Stomach (tissue), 9 donors: Measurements from ENCODE around the gene FBXL16. TPM values are rescaled to one million over a fixed set of nuclear protein-coding genes. Genes with fewer than 3 reads are reported as not detected.
"Not testable (repeated sequence)": the region's sequence is repeated elsewhere in the genome, so short reads cannot be mapped to it uniquely, and the experiment has no call there.

Source experiments
- DNase-seq, 2 donors: peaks; one replicate each; pipeline versions ENCODE4 v3.0.0 to v3.0.0-alpha.2; 2013 to 2019
- H3K27ac ChIP-seq, 5 donors: fragments of 200-600 bp in 4 of 5; sonication (generic) in 4 of 5; one replicate each; pipeline ENCODE4 v1.5.1; 2013 to 2019; ENCODE audit warnings: mild to moderate bottlenecking in 1 of 5, moderate library complexity in 1 of 5
- H3K27me3 ChIP-seq, 3 donors: fragments of 200-600 bp; sonication (generic); one replicate each; pipeline ENCODE4 v1.5.1; 2017 to 2019; ENCODE audit warnings: mixed run types in 1 of 3
- H3K36me3 ChIP-seq, 4 donors: fragments of 200-600 bp; sonication (generic); 1 replicate in 3 of 4; 2 replicates in 1 of 4; pipeline ENCODE4 v1.5.1; 2016 to 2019
- H3K4me1 ChIP-seq, 4 donors: fragments of 200-600 bp; sonication (generic); one replicate each; pipeline ENCODE4 v1.5.1; 2016 to 2019
- H3K4me3 ChIP-seq, 4 donors: fragments of 200-600 bp; sonication (generic) in 3 of 4; one replicate each; pipeline ENCODE4 v1.5.1; 2016 to 2019; ENCODE audit warnings: mild to moderate bottlenecking in 1 of 4
- H3K9me3 ChIP-seq, 4 donors: fragments of 200-600 bp; sonication (generic); one replicate each; pipeline ENCODE4 v1.5.1; 2016 to 2019
- EP300 ChIP-seq: sonication (generic); formaldehyde crosslinking; IDR thresholded peaks from one replicate; pipeline ENCODE4 v1.6.1; 2017; ENCODE audit warnings: antibody characterized with exemption
- POLR2A ChIP-seq, 4 donors: fragments of 450-650 bp; IDR thresholded peaks; one replicate each; pipeline ENCODE4 v1.6.1; 2016; ENCODE audit warnings: antibody characterized with exemption in 4 of 4, control low read depth in 2 of 4, mild to moderate bottlenecking in 1 of 4, moderate library complexity in 1 of 4
- POLR2AphosphoS5 ChIP-seq, 3 donors: sonication (generic); formaldehyde crosslinking; IDR thresholded peaks; one replicate each; pipeline ENCODE4 v1.6.1; 2016; ENCODE audit warnings: antibody characterized with exemption in 3 of 3
- WGBS, 5 donors: extraction: QIAGEN DNeasy Blood & Tissue Kit in 3 of 5; methylation state at CpG; one replicate each; pipeline versions ENCODE4 v1.1.5 to v1.1.7; 2013 to 2018; 5-methylcytosine and 5-hydroxymethylcytosine counted together
- intact Hi-C: fragments of 100-400 bp; cut with DNase I; formaldehyde crosslinking; loops from one replicate; pipeline ENCODE4 v1.15.1; 2023; ENCODE audit warnings: low total_unique reads
- polyA plus RNA-seq, 3 donors: library from polyadenylated mRNA; stranded (reverse); fragments of 200-250 nt; gene quantifications; one replicate each; pipeline ENCODE4 v1.2.3, GENCODE V29; 2013
- total RNA-seq, 5 donors: library from RNA; depleted of rRNA; stranded (reverse); fragments of >200 nt; gene quantifications; one replicate each; pipeline versions ENCODE4 v1.1.0 to v1.2.3, GENCODE V29; 2014 to 2016
- TF ChIP-seq, protein P1 (sequence below), 7 experiments: fragments of 450-650 bp in 4 of 7; fragments of 200-600 bp in 3 of 7; sonication (generic) in 3 of 7; IDR thresholded peaks; one replicate each; pipeline ENCODE4 v1.5.1; 2016 to 2019; ENCODE audit warnings: antibody characterized with exemption in 7 of 7, control low read depth in 2 of 7, mild to moderate bottlenecking in 1 of 7
- donor health status: healthy with polysubstance abuse.
- donor health status: Bipolar disorder and iron deficiency.
- donor health status: healthy.

FBXL16 gene
- total and polyA plus RNA-seq, 8 donors = 0.37 to 3.6 (median 0.72) TPM; not detected in 3

DNA sequence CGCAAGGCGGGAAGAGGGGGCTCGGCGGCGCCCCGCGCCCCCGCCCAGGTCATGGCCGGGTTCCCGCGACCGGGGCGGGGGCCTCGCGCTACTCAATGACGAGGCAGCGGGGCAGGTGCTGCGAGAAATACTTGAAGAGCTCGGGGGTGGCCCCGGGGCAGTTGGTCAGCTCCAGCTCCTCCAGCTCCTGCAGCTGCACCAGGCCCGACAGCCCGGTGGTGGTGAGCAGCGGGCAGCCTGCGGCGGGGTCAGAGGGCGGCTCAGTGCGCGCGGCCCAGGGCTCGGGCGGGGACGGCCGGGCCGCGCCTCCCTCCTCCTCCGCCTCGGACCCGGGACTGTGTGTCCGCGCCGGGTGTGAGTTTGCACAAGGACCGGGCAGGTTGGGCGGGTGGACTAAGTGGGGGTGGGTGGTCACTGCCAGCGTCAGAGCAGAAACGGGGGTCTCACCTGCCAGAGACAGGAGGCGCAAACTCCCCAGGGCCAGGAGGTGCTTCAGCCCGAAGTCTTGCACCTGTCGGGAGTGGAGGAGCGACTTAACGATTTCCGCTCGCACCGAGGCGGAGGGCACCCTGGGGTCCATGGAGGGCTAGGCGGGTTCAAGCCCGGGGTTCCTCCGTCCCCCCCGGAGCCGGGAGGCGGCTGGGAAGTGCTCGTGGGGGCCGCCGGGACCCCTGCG lies 11.3 kb downstream of the FBXL16 start:
- H3K27me3 ChIP-seq = peaks cover 11 to 81% (median 49%) of the 10 kb centered on the region in 3 donors
- no peak overlapping the region for H3K27ac ChIP-seq
- TF ChIP-seq POLR2AphosphoS5 (IDR thresholded peaks at IDR 0.05) (no peak), POLR2A (IDR thresholded peaks at IDR 0.05) (no peak), EP300 (no peak)
- TF ChIP-seq, protein P1, sequence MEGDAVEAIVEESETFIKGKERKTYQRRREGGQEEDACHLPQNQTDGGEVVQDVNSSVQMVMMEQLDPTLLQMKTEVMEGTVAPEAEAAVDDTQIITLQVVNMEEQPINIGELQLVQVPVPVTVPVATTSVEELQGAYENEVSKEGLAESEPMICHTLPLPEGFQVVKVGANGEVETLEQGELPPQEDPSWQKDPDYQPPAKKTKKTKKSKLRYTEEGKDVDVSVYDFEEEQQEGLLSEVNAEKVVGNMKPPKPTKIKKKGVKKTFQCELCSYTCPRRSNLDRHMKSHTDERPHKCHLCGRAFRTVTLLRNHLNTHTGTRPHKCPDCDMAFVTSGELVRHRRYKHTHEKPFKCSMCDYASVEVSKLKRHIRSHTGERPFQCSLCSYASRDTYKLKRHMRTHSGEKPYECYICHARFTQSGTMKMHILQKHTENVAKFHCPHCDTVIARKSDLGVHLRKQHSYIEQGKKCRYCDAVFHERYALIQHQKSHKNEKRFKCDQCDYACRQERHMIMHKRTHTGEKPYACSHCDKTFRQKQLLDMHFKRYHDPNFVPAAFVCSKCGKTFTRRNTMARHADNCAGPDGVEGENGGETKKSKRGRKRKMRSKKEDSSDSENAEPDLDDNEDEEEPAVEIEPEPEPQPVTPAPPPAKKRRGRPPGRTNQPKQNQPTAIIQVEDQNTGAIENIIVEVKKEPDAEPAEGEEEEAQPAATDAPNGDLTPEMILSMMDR (IDR thresholded peaks at IDR 0.05) = no peak
- H3K9me3 ChIP-seq = no peaks in the 10 kb centered on the region
- no peaks in the 10 kb centered on the region for H3K36me3 ChIP-seq
- peak overlapping the region; percentile 22 to 52 (median 32) for H3K4me3 ChIP-seq
- WGBS, 5 donors = 2 to 4% (median 3%) methylated on average over 26 to 64 of the region's 64 CpGs
- intact Hi-C loops = no loop called here
- peaks cover 38 to 46% (median 41%) of the 10 kb centered on the region in 4 donors for H3K4me1 ChIP-seq
- DNase-seq = no peak

DNA sequence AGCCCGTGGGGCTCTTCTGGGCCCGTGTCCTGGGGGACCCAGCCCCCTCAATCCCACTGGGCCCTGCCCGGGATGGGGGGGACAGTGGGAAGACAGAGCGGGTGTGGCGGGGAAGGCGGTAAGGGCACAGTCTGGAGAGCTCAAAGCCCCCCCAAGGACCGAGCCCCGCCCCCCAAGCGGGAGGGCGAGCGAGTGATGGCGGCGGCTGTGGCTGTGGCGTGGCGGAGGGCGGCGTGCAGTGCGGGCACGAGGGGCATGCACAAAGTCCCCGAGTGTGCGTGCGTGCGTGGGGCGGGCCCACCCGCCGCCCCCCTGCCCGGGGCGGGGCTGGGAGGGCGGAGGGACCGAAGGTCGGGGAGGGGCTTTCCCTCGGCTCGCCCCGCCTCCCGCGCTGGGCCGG lies 11.8 kb downstream of the FBXL16 start:
- DNase-seq = no peak
- H3K4me3 ChIP-seq = peak overlapping the region in 2 of 4 donors; percentile 32 to 52
- intact Hi-C loops = no loop called here
- TF ChIP-seq EP300 (no peak), POLR2A (IDR thresholded peaks at IDR 0.05) (no peak), POLR2AphosphoS5 (IDR thresholded peaks at IDR 0.05) (no peak)
- TF ChIP-seq, protein P1 (IDR thresholded peaks at IDR 0.05) = no peak
- no peak overlapping the region for H3K27ac ChIP-seq
- no peaks in the 10 kb centered on the region for H3K36me3 ChIP-seq
- 3 to 12% (median 6%) methylated on average over 6 to 37 of the region's 37 CpGs; no CpG with 5 or more reads in 1 of the 5 donors for WGBS, 5 donors
- peaks cover 43 to 52% (median 47%) of the 10 kb centered on the region in 4 donors for H3K4me1 ChIP-seq
- no peaks in the 10 kb centered on the region for H3K9me3 ChIP-seq
- H3K27me3 ChIP-seq = peaks cover 11 to 76% (median 45%) of the 10 kb centered on the region in 3 donors

DNA sequence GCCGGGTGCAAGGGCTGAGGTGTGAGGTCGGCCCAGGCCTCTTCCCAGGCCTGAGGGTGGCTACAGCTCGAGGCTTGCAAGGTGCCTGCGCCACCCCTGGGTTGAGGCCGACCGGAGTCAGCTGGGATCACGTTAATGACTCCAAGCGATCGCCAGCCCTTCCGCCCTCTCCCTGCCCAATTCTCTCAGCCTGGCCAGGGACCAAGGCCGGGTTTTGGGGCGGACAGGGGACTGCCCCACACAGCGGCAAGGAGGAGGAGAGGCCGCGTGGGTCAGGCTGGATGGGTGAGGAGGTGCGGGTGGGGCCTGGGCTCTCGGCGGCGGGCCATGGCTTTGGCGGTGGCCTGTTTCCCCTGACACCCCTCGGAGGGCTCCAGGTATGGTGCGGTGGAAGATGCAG lies 12.2 kb downstream of the FBXL16 start:
- Histone ChIP-seq H3K4me3 (peak overlapping the region in 1 of 4 donors; percentile 52), H3K9me3 (no peaks in the 10 kb centered on the region)
- intact Hi-C loops = no loop called here

DNA sequence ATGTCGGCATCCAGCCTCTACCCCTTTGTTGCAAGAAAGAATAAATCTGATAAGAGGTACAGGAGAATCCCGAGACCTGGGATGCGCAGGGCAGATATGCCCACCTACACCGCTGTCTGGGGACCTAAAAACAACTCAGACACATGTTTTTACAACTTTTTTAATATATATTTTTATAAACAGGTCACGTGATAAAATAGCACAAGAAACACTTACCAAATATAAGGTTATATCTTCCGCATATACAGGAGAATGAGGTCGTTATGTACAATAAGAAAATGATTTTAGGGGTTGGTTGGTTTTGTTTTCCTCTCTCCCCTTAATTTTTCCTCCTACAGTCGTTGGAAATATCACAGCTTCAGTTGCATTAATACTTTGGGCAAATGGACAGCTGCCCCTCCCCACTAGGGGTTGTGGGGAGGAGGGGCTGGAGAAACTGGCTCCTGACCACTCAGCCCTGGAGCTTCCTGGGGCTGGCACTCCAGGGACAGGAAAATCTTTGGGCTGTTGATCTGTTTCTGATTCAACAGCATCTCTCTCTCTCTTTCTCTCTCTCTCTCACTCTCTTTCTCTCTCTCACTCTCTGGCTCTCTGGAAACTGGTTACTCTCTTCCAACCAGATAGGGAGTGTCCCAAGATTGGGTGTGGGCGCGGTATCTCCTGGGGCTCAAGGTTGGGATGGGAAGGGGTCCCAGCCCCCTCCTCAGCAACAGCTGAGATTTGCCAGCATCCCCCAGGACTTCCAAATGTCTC lies 13.1 kb downstream of the FBXL16 start:
- intact Hi-C loops = no loop called here
- Histone ChIP-seq H3K9me3 (no peaks in the 10 kb centered on the region), H3K27ac (no peak overlapping the region), H3K36me3 (peaks cover 0 to 7% (median 4%) of the 10 kb centered on the region in 4 donors), H3K4me1 (peaks cover 45 to 59% (median 56%) of the 10 kb centered on the region in 4 donors), H3K4me3 (no peak overlapping the region), H3K27me3 (peaks cover 11 to 64% (median 45%) of the 10 kb centered on the region in 3 donors)
- DNase-seq = no peak
- WGBS, 5 donors = 57 to 66% (median 60%) methylated on average over 10 of the region's 10 CpGs
- TF ChIP-seq POLR2AphosphoS5 (IDR thresholded peaks at IDR 0.05) (no peak), EP300 (no peak), POLR2A (IDR thresholded peaks at IDR 0.05) (no peak)
- TF ChIP-seq, protein P1 (IDR thresholded peaks at IDR 0.05) = no peak

More for the DNA sequence above, 12.2 kb downstream of the FBXL16 start:
- 31 to 42% (median 35%) methylated on average over 11 to 22 of the region's 22 CpGs for WGBS, 5 donors
- Histone ChIP-seq H3K27me3 (peaks cover 11 to 73% (median 45%) of the 10 kb centered on the region in 3 donors), H3K4me1 (peaks cover 45 to 56% (median 51%) of the 10 kb centered on the region in 4 donors), H3K36me3 (no peaks in the 10 kb centered on the region), H3K27ac (no peak overlapping the region)
- TF ChIP-seq POLR2AphosphoS5 (IDR thresholded peaks at IDR 0.05) (no peak), POLR2A (IDR thresholded peaks at IDR 0.05) (no peak)
- DNase-seq = no peak

DNA sequence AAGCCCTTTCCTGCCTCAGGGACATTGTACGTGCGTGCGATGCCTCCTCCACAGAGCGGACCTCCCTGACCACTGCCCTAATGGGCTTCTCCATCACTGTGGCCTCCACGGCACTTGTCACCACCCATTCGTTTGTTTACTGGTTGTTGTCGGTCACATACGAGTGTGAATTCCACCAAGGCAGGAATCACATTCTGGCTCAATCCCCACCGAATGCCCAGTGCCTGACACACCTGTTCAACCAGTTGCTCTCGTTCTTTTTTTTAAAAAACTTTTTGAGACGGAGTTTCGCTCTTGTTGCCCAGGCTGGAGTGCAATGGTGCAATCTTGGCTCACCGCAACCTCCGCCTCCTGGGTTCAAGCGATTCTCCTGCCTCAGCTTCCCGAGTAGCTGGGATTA lies 14.4 kb downstream of the FBXL16 start:
- peaks cover 10 to 19% (median 17%) of the 10 kb centered on the region in 4 donors for H3K36me3 ChIP-seq
- H3K9me3 ChIP-seq, H3K4me3 ChIP-seq, intact Hi-C loops, H3K27ac ChIP-seq, DNase-seq: not testable (repeated sequence)
- peaks cover 11 to 52% (median 37%) of the 10 kb centered on the region in 3 donors for H3K27me3 ChIP-seq
- H3K4me1 ChIP-seq = peaks cover 45 to 67% (median 57%) of the 10 kb centered on the region in 4 donors
- 80 to 86% (median 84%) methylated on average over 16 of the region's 16 CpGs for WGBS, 5 donors
